Measurements from ENCODE around the gene STPG1. TPM values are rescaled to one million over a fixed set of nuclear protein-coding genes. Genes with fewer than 3 reads are reported as not detected.

Gene STPG1
- polyA plus RNA-seq, 2 of the 4 experiments (the other 2 are of a cell fraction): 4.4 to 9.7 TPM

DNA sequence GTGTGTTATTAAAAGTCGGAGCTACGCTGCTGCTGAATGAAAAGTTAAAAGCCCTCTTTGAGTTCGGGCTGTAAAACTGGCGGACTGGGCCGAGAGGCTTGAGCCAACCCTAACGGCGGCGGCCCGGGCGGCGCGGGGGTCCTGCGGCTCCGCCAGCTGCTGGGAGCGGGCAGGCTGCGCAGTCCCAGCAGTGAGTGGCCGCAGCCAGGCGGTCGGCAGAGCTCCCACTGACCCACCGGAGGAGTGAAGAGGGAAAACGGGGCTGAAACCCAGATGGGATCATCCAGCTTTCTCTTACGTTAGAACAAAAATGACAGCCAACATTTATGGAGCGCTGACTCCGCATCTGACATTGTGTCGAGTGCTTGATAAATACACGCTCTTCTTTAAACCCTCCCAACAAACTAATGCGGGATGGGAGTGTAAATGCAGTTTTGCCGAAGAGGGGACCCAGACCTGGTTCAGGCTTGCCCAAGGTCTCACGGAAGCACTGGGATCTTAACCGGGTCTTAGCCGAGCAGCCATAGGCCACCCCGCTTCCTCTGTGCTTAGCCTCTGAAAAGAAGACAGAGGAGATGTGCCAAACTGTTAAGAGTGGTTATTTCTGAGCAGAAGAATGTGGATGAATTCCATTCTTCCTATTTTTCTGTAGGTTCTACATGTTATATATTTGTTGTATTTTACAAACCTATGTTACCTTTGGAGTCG is 91.0 kb downstream of the STPG1 start:
- ATAC-seq (no peak), DNase-seq (ENCODE audit: low read depth in 1 of 2, low spot score in 1 of 2) (no peak), FAIRE-seq (no peak)
- TF ChIP-seq, protein P1, sequence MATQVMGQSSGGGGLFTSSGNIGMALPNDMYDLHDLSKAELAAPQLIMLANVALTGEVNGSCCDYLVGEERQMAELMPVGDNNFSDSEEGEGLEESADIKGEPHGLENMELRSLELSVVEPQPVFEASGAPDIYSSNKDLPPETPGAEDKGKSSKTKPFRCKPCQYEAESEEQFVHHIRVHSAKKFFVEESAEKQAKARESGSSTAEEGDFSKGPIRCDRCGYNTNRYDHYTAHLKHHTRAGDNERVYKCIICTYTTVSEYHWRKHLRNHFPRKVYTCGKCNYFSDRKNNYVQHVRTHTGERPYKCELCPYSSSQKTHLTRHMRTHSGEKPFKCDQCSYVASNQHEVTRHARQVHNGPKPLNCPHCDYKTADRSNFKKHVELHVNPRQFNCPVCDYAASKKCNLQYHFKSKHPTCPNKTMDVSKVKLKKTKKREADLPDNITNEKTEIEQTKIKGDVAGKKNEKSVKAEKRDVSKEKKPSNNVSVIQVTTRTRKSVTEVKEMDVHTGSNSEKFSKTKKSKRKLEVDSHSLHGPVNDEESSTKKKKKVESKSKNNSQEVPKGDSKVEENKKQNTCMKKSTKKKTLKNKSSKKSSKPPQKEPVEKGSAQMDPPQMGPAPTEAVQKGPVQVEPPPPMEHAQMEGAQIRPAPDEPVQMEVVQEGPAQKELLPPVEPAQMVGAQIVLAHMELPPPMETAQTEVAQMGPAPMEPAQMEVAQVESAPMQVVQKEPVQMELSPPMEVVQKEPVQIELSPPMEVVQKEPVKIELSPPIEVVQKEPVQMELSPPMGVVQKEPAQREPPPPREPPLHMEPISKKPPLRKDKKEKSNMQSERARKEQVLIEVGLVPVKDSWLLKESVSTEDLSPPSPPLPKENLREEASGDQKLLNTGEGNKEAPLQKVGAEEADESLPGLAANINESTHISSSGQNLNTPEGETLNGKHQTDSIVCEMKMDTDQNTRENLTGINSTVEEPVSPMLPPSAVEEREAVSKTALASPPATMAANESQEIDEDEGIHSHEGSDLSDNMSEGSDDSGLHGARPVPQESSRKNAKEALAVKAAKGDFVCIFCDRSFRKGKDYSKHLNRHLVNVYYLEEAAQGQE (IDR thresholded peaks at IDR 0.05): no peak
- TF ChIP-seq CBX8 (IDR thresholded peaks at IDR 0.05) (no peak), SMC3 (IDR thresholded peaks at IDR 0.05) (no peak), CHD2 (IDR thresholded peaks at IDR 0.05; ENCODE audit: low read length, partially characterized antibody) (no peak), CBX2 (IDR thresholded peaks at IDR 0.05; ENCODE audit: borderline replicate concordance, low read depth) (no peak), HDAC2 (IDR thresholded peaks at IDR 0.05) (no peak), EHMT2 (IDR thresholded peaks at IDR 0.05; ENCODE audit: low read depth) (no peak), E2F6 (IDR thresholded peaks at IDR 0.05; ENCODE audit: borderline replicate concordance, low read depth) (no peak), MAFK (IDR thresholded peaks at IDR 0.05; ENCODE audit: partially characterized antibody) (no peak), RCOR1 (IDR thresholded peaks at IDR 0.05; ENCODE audit: low read depth, low read length) (no peak), EHF (CRISPR knock-in tag; IDR thresholded peaks at IDR 0.05) (no peak)
- TF ChIP-seq, protein P2, sequence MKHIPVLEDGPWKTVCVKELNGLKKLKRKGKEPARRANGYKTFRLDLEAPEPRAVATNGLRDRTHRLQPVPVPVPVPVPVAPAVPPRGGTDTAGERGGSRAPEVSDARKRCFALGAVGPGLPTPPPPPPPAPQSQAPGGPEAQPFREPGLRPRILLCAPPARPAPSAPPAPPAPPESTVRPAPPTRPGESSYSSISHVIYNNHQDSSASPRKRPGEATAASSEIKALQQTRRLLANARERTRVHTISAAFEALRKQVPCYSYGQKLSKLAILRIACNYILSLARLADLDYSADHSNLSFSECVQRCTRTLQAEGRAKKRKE (CRISPR knock-in tag; IDR thresholded peaks at IDR 0.05; ENCODE audit: low read depth): no peak
- 92% methylated on average over 28 of the region's 33 CpGs for WGBS (ENCODE audit: missing lambda C conversion rate)
- ChIA-PET CTCF (interaction anchor here (1.4 to 4.2 kb wide), 2 partner anchors 69 to 121 kb away, joined by 3 to 16 read pairs; no protein-coding TSS in a partner anchor), POLR2A (no interaction called here)
- Histone ChIP-seq H3K27ac (no peak overlapping the region), H3K9me3 (no peaks in the 10 kb centered on the region), H3K4me1 (peaks cover 20% of the 10 kb centered on the region; the same call in 2 of the 3 replicates), H3K4me3 (no peak overlapping the region), H3K4me2 (no peak overlapping the region)

- Histone ChIP-seq H3K4me2 (no peak overlapping the region), H3K4me1 (peaks cover 25% of the 10 kb centered on the region), H3K4me3 (no peak overlapping the region), H3K9me3 (no peaks in the 10 kb centered on the region), H3K27ac (no peak overlapping the region)
- FAIRE-seq: no peak
- no peak for TF ChIP-seq POLR2AphosphoS2 (conservative IDR thresholded peaks at IDR 0.05; ENCODE audit: low read length)
- TF ChIP-seq USF2 (IDR thresholded peaks at IDR 0.05): no peak
- no peak for TF ChIP-seq HOXB5 (CRISPR knock-in tag; IDR thresholded peaks at IDR 0.05)
- no peak for TF ChIP-seq FOSL2 (IDR thresholded peaks at IDR 0.05)
- TF ChIP-seq FOSL2 (CRISPR knock-in tag; IDR thresholded peaks at IDR 0.05): no peak
- no peak for TF ChIP-seq MYC (IDR thresholded peaks at IDR 0.05; ENCODE audit: borderline replicate concordance, low read length)
- no peak for TF ChIP-seq E2F6 (IDR thresholded peaks at IDR 0.05; ENCODE audit: borderline replicate concordance, low read depth)
- TF ChIP-seq CBX8 (IDR thresholded peaks at IDR 0.05): no peak
- TF ChIP-seq PHF8 (IDR thresholded peaks at IDR 0.05; ENCODE audit: borderline replicate concordance, low read depth): no peak
- no peak for TF ChIP-seq HMGXB4 (CRISPR knock-in tag; IDR thresholded peaks at IDR 0.05; ENCODE audit: borderline replicate concordance)
- no peak for TF ChIP-seq MAFK (IDR thresholded peaks at IDR 0.05; ENCODE audit: partially characterized antibody)
- no peak for TF ChIP-seq BCL3 (IDR thresholded peaks at IDR 0.05)
- TF ChIP-seq NFE2L2 (conservative IDR thresholded peaks at IDR 0.05; ENCODE audit: low read length): no peak
- TF ChIP-seq POLR2A (IDR thresholded peaks at IDR 0.05; ENCODE audit: low read length): no peak
- no peak for ATAC-seq
- no peak for DNase-seq (ENCODE audit: low read depth in 1 of 2, low spot score in 1 of 2)
- ChIA-PET POLR2A (no interaction called here), CTCF (interaction anchor here (0.9 to 4.2 kb wide), 3 partner anchors 38 to 120 kb away, joined by 3 to 16 read pairs (median 3); no protein-coding TSS in a partner anchor)
- 90% methylated on average over 37 of the region's 72 CpGs for WGBS (ENCODE audit: missing lambda C conversion rate)
Measured at GRCh38 chr1:24321697-24322469, 91.7 kb downstream of the STPG1 start.

All from A549 (cell line).